ENCODE results near the gene FAF1.

FAF1 gene

DNA sequence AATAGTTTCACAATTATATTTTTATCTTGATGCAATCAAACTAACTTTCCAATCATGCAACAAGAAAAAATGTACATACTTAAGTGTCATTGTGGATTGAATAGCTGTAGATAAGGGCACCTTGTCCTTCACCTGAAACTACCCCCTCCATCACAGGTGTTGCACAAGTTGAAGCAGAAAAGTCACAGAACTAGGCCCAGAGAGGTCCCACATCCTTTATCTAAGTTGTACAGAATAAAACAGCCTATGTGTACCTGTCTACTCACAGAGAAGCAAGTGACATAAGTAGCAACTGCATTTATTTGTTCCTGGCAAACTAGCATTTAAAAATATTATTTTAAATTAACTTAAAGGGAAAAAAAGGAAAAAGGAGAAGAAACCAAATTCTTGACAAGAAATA, 256.8 kb downstream of the FAF1 start:
- Histone ChIP-seq H3K27ac (no peak overlapping the region), H3K4me3 (ENCODE audit: low read depth, low read length) (no peak overlapping the region), H3K36me3 (ENCODE audit: control insufficient read depth, insufficient read depth, low read length) (no peaks in the 10 kb centered on the region), H2AFZ (no peak overlapping the region), H3K27me3 (ENCODE audit: control insufficient read depth, insufficient read depth, low read length) (no peaks in the 10 kb centered on the region), H3K9ac (no peak overlapping the region), H3K4me1 (no peaks in the 10 kb centered on the region), H3K79me2 (no peaks in the 10 kb centered on the region), H3K9me3 (ENCODE audit: control insufficient read depth, low read length) (no peaks in the 10 kb centered on the region), H3K4me2 (ENCODE audit: low read length) (no peak overlapping the region)
- TF ChIP-seq, protein P1, sequence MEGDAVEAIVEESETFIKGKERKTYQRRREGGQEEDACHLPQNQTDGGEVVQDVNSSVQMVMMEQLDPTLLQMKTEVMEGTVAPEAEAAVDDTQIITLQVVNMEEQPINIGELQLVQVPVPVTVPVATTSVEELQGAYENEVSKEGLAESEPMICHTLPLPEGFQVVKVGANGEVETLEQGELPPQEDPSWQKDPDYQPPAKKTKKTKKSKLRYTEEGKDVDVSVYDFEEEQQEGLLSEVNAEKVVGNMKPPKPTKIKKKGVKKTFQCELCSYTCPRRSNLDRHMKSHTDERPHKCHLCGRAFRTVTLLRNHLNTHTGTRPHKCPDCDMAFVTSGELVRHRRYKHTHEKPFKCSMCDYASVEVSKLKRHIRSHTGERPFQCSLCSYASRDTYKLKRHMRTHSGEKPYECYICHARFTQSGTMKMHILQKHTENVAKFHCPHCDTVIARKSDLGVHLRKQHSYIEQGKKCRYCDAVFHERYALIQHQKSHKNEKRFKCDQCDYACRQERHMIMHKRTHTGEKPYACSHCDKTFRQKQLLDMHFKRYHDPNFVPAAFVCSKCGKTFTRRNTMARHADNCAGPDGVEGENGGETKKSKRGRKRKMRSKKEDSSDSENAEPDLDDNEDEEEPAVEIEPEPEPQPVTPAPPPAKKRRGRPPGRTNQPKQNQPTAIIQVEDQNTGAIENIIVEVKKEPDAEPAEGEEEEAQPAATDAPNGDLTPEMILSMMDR (IDR thresholded peaks at IDR 0.05): no peak

DNA sequence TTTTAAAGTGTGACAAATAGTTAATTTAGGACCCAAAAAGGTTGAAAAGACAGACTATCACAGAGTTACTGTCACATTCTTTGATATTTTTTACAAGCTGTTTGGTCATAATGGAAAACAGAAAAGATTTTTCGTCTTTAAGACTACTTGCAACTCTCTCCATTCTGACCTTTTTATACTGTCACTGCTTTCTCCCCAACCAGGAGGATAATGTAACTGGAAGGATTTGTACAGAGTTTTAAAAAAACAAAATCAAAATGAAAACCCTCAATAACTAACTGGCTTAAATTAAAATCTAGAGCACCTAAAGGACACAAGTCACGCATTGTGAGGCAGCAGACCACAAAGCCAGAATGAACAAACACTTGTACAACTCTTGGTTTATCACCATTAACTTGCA, 257.7 kb downstream of the FAF1 start:
- Histone ChIP-seq H3K4me1 (no peaks in the 10 kb centered on the region), H3K27me3 (ENCODE audit: control insufficient read depth, insufficient read depth, low read length) (no peaks in the 10 kb centered on the region), H2AFZ (no peak overlapping the region), H3K27ac (no peak overlapping the region), H3K9ac (no peak overlapping the region), H3K4me3 (ENCODE audit: low read depth, low read length) (no peak overlapping the region), H3K79me2 (no peaks in the 10 kb centered on the region), H3K4me2 (ENCODE audit: low read length) (no peak overlapping the region), H3K9me3 (ENCODE audit: control insufficient read depth, low read length) (no peaks in the 10 kb centered on the region), H3K36me3 (ENCODE audit: control insufficient read depth, insufficient read depth, low read length) (no peaks in the 10 kb centered on the region)
- TF ChIP-seq, protein P1 (IDR thresholded peaks at IDR 0.05): no peak

DNA sequence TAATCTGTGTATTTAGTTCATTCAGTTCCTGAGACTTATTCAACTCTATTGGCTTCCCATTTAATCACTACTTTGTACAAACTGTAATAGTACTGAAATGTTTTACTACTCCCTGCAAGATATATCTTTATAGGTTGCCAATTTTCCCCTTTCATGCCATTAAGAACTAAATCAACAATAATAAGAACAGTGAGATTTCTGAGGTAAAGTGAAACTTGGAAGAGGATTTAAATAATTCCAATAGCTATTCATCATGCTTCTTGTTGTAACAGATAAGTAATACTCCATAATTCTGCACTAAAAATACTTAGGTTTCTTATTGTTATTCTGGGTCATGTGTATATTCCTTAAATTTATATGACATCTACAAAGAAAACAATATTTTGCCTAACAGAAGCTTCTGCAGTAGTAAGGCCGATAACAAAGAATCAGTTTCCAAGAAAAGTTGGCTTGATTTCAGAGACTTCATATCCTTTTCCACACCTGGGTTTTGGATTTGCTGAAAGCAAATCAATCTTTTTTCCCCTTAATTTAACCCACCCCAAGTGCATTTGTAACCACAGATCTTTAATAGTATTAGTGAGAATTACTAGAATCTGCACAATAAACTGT, 258.3 kb downstream of the FAF1 start:
- Histone ChIP-seq H3K27ac (no peak overlapping the region), H3K9me3 (ENCODE audit: control insufficient read depth, low read length) (no peaks in the 10 kb centered on the region), H3K36me3 (ENCODE audit: control insufficient read depth, insufficient read depth, low read length) (no peaks in the 10 kb centered on the region), H3K4me3 (ENCODE audit: low read depth, low read length) (no peak overlapping the region), H2AFZ (no peak overlapping the region), H3K9ac (no peak overlapping the region), H3K4me2 (ENCODE audit: low read length) (no peak overlapping the region), H3K4me1 (no peaks in the 10 kb centered on the region), H3K79me2 (no peaks in the 10 kb centered on the region), H3K27me3 (ENCODE audit: control insufficient read depth, insufficient read depth, low read length) (no peaks in the 10 kb centered on the region)
- TF ChIP-seq, protein P1 (IDR thresholded peaks at IDR 0.05): no peak

DNA sequence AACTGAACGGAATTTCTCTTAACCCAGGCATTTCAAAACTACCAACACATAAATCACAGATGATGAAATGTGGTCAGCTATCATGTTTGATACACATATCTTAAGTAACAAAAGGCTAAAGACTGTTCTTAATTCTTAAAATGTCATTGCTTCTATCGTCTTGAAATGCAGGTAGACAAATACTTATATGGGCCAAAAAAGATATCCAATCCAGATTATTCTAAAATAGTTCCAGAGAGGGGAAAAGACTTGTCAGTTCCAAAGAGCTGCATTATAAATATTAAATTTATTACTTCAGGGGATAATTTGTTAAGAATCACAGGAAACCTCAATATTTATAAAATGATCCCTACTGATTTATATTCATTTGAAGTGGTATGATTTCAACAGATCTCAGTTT, 259.4 kb downstream of the FAF1 start:
- no peak overlapping the region for H3K4me3 ChIP-seq (ENCODE audit: low read depth, low read length)
- no peak overlapping the region for H3K9ac ChIP-seq
- TF ChIP-seq, protein P1 (IDR thresholded peaks at IDR 0.05): no peak
- no peaks in the 10 kb centered on the region for H3K9me3 ChIP-seq (ENCODE audit: control insufficient read depth, low read length)
- H2AFZ ChIP-seq: no peak overlapping the region
- H3K27me3 ChIP-seq (ENCODE audit: control insufficient read depth, insufficient read depth, low read length): no peaks in the 10 kb centered on the region
- no peaks in the 10 kb centered on the region for H3K4me1 ChIP-seq
- no peaks in the 10 kb centered on the region for H3K79me2 ChIP-seq
- no peaks in the 10 kb centered on the region for H3K36me3 ChIP-seq (ENCODE audit: control insufficient read depth, insufficient read depth, low read length)
- H3K4me2 ChIP-seq (ENCODE audit: low read length): no peak overlapping the region
- H3K27ac ChIP-seq: no peak overlapping the region

DNA sequence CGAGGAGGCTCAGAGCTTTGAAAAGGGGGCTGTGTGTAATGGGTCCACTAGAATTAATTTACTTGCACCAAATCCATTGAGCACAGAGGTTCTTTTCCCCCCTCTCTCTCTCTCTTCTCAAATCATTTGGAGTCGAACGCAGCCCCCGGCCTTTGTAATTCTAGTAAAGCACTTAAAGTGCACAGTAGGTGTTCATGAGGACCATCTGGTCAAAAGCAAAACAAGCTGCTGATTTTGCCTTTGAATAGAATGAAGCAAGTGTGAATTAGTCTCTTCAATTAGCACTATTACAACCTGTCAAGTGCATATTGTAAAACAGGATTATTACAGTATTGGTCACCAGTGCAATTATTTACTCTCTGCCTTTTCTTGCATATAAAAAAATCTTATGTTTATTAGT, 259.9 kb downstream of the FAF1 start:
- Histone ChIP-seq H3K9me3 (ENCODE audit: control insufficient read depth, low read length) (no peaks in the 10 kb centered on the region), H3K36me3 (ENCODE audit: control insufficient read depth, insufficient read depth, low read length) (no peaks in the 10 kb centered on the region), H3K4me3 (ENCODE audit: low read depth, low read length) (no peak overlapping the region), H2AFZ (no peak overlapping the region), H3K4me1 (no peaks in the 10 kb centered on the region), H3K27me3 (ENCODE audit: control insufficient read depth, insufficient read depth, low read length) (no peaks in the 10 kb centered on the region), H3K79me2 (no peaks in the 10 kb centered on the region), H3K4me2 (ENCODE audit: low read length) (no peak overlapping the region), H3K9ac (no peak overlapping the region), H3K27ac (no peak overlapping the region)
- TF ChIP-seq, protein P1 (IDR thresholded peaks at IDR 0.05): no peak

All from parathyroid adenoma (tissue), 2 donors.